Activated CD4-positive, alpha-beta T cell treated with anti-CD3 and anti-CD28 coated beads, Interleukin-10, Interleukin-2, amounts not matched to agents 100 ng/mL and 50 ng/mL, durations not matched to agents 16 hours and 8 hours (primary cell): ENCODE measurements around the gene C1QTNF2.
A peak's percentile ranks its signal among the peaks of the same experiment; 100 is the strongest.
"Not testable (repeated sequence)": the region's sequence is repeated elsewhere in the genome, so short reads cannot be mapped to it uniquely, and the experiment has no call there.

Source experiments
- DNase-seq: peaks from one replicate; pipeline ENCODE4 v3.0.0-alpha.2; 2020

Gene C1QTNF2

GRCh38 chr5:160340513-160340912 is 29.9 kb downstream of the C1QTNF2 start:
- not testable (repeated sequence) for DNase-seq

DNA sequence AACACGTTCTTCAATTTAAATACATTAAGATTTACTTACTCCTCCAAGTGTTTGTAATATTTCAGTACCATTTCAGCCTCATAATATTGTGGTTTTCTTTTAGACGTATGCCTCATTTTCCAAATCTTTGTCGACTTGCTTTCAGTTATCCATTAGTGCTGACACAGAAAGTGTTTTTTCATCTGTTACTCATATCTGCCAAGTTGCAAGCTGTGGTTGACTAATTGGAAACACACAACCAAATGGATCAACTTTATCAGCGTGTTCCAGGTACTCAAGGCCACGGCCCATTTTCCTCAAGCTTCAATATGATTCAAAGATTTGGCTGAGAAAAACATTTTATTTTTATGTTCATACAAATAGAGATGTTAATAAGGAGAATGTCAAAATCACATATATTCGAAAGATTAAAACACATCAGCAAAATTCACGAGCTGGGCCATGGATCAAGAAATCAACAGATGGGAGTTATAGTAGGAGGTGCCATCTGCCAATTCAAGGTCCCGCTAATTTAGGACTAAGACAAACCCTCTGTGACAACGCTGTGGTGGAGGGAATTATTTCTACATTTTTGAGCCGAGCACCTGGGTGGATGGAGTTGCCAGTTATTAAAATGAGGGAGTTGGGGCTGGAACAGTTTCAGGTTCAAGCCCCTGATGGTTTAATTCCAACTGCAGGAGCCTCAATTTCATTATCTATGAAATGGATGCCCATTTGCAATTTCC is 30.9 kb downstream of the C1QTNF2 start:
- peak; percentile 40 for DNase-seq

- not testable (repeated sequence) for DNase-seq
These were observed 35.7 kb downstream of the C1QTNF2 start for GRCh38 chr5:160334716-160335115.

DNA sequence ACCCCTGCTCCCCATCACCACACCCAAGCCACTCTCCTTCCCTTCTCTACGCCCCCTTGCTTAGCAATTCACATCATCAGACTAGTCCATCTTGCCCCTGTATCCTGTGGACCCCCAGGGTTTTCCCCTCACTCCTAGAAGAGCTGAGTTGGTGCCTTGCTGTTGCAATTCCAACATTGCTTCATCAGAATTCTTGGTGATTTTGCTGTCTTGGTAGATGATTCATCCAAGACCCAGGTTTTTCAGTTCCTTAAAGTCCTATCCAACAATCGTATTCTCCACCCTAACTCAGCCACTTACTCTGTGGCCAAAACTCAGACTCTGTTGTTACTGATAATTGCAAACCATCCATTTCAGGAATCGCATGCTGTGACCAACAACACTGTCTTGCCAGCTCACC is 36.7 kb downstream of the C1QTNF2 start:
- no peak for DNase-seq

- no peak for DNase-seq
These were observed 40.2 kb downstream of the C1QTNF2 start for GRCh38 chr5:160330212-160330611.

GRCh38 chr5:160327818-160328217 is 42.6 kb downstream of the C1QTNF2 start:
- DNase-seq = no peak

DNA sequence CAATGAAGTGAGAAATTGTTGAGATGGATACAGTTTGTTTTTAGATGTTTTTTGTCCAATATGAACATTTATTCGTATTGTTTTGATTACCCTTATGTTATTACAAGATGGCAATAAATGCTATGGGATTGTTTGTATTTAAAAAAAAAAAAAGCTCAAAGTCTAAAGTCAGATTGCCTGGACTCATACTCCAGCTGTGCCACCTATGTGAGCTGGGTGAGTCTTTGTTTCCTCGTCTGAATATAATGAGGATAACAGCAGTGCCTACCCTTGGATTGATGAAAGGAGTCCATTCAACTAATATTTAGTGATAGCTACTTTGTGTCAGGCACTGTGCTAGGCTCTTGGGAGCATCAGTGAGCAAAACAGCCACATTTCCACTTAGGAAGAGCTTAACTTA is 43.4 kb downstream of the C1QTNF2 start:
- DNase-seq = no peak

GRCh38 chr5:160325716-160326115 is 44.7 kb downstream of the C1QTNF2 start:
- DNase-seq = no peak

GRCh38 chr5:160324886-160325285 is 45.5 kb downstream of the C1QTNF2 start:
- DNase-seq = no peak

GRCh38 chr5:160318409-160318808 is 52.0 kb downstream of the C1QTNF2 start:
- no peak for DNase-seq

- no peak for DNase-seq
These were observed 53.0 kb downstream of the C1QTNF2 start for GRCh38 chr5:160317434-160317833.

GRCh38 chr5:160315968-160316367 is 54.5 kb downstream of the C1QTNF2 start:
- DNase-seq = no peak

- DNase-seq = no peak
These were observed 57.3 kb downstream of the C1QTNF2 start for GRCh38 chr5:160312960-160313727.

- DNase-seq = no peak
These were observed 58.1 kb downstream of the C1QTNF2 start, which contains the start of gene CCNJL for GRCh38 chr5:160312134-160312959. TSS of gene CCNJL (minus strand) at chr5:160312564. CDS start at chr5:160311923, 641 bp downstream.

- no peak for DNase-seq
These were observed 58.8 kb downstream of the C1QTNF2 start for GRCh38 chr5:160311491-160312133.

DNA sequence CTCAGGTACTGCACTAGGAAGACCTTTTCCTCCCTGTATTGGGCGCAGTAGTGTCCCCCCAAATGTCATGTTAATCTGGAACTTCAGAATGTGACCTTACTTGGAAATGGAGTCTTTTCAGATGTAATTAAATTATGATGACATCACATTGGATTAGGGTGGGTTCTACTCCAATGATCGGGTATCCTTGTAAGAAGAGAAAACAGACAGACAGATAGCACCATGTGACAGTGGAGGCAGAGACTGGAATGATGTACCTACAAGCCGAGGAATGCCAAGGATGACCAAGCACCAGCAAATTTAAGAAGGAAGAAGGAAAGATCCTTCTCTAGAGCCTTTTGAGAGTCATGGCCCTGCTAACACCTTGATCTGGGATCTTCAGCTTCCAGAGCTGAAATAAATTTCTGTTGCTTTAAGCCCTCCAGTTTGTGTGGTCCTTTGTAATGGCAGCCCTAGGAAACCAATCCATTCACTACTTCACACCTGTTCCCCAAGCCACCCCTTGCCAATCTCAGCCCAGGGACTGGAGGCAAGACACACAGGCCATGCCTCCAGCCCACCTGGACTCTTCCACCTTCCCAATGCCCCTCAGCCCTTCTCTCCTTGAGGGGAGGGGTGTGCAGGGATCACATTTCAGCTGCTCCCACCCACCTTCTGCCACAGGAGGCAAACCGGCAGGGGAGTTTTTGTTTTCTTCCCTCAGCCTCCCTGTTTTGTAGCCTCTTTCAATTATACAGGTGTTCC is 59.7 kb downstream of the C1QTNF2 start:
- no peak for DNase-seq

GRCh38 chr5:160310140-160310539 is 60.3 kb downstream of the C1QTNF2 start:
- DNase-seq = no peak

- no peak for DNase-seq
These were observed 63.7 kb downstream of the C1QTNF2 start for GRCh38 chr5:160306696-160307095.

DNA sequence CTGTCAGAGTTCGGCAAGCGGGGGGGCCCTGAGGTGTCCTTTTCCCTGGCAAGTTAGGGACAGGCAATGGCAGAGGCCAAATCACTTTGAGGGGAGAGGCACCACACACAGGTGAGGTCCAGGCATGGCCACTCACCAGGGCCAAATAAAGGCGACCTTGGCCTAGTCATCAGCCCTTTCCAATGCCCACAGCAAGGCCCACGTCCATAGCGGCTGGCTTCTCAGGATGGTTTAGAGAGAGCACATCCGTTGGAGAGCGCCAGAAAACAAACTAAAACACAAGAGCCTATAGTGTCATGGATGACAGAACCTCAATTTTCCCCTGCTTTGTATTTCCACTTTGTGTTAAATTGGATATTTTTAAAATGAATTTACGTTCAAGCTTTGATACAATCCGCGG is 65.1 kb downstream of the C1QTNF2 start:
- no peak for DNase-seq

DNA sequence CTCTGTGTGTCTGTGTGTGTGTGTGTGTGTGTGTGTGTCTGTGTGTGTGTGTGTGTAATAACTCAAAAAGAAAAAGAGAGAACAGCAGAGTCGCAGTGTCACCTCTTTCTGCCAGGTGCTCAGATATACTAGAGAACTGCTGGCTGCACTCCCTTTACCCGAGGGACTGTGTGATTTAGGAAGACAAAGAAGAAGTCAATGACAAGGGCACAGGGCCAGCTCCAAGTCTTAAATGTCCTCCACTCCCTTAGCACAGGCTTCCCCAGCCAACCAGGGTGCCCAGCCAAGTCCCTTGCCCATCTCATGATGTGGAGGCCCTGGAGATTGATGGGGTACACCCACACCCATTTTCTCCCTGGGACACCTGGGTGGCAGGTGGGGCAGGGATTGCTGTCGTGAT is 66.7 kb downstream of the C1QTNF2 start:
- no peak for DNase-seq

- no peak for DNase-seq
These were observed 72.2 kb downstream of the C1QTNF2 start for GRCh38 chr5:160298189-160298588.

- DNase-seq = no peak
These were observed 72.7 kb downstream of the C1QTNF2 start for GRCh38 chr5:160297776-160298175.
